PC-9 (cell line): ENCODE data around the gene PCDH8. TPM values are rescaled to one million over a fixed set of nuclear protein-coding genes. Genes with fewer than 3 reads are reported as not detected.

ENCODE experiments used
- BruUV-seq: library from RNA; stranded (reverse); fragments of 400-500 nt; replicated peaks from 2 replicates; lab custom pipeline; 2021; lab: Mats Ljungman, UMichigan
- CTCF ChIA-PET: fragments of 300-600 bp; sonication (Branson Sonifier 250); formaldehyde crosslinking; loops from one replicate; lab custom pipeline; 2022; ENCODE audit warnings: antibody characterized with exemption; lab: Charles Lee
- POLR2A ChIA-PET: fragments of 300-600 bp; sonication (Branson Sonifier 250); formaldehyde crosslinking; loops from one replicate; lab custom pipeline; 2022; ENCODE audit warnings: antibody characterized with exemption; ENCODE audit not compliant: unreplicated experiment; lab: Charles Lee
- DNase-seq, 2 experiments: peaks; one replicate each; pipeline versions ENCODE4 v3.0.0 to v3.0.0-alpha.2; 2015 to 2022; ENCODE audit warnings: mixed read lengths in 1 of 2
- H2AFZ ChIP-seq: fragments of 200-600 bp; sonication (generic); 2 replicates; pipeline ENCODE4 v1.8.1; 2017; ENCODE audit warnings: antibody characterized with exemption
- H3F3A ChIP-seq: fragments of 200-600 bp; sonication (generic); 2 replicates; pipeline ENCODE4 v1.8.1; 2017; ENCODE audit warnings: antibody characterized with exemption, mild to moderate bottlenecking, low read depth; ENCODE audit not compliant: insufficient read depth
- H3K27ac ChIP-seq: fragments of 200-600 bp; sonication (generic); 2 replicates; pipeline ENCODE4 v1.6.1; 2016; ENCODE audit warnings: mixed run types
- H3K27me3 ChIP-seq: fragments of 200-600 bp; sonication (generic); 2 replicates; pipeline ENCODE4 v1.6.1; 2016; ENCODE audit warnings: low read depth, mixed run types; ENCODE audit not compliant: insufficient read depth
- H3K36me3 ChIP-seq: fragments of 200-600 bp; sonication (generic); 2 replicates; pipeline ENCODE4 v1.6.1; 2016; ENCODE audit warnings: low read depth, mixed run types
- H3K4me1 ChIP-seq: fragments of 200-600 bp; sonication (generic); replicated peaks from 2 replicates; pipeline ENCODE4 v1.6.1; 2016; ENCODE audit warnings: mixed run types; ENCODE audit not compliant: insufficient read depth
- H3K4me2 ChIP-seq: fragments of 200-600 bp; sonication (generic); 2 replicates; pipeline ENCODE4 v1.6.1; 2017; ENCODE audit warnings: mixed run types
- H3K4me3 ChIP-seq: fragments of 200-600 bp; sonication (generic); 2 replicates; pipeline ENCODE4 v1.6.1; 2016; ENCODE audit warnings: mixed run types
- H3K79me2 ChIP-seq: fragments of 200-600 bp; sonication (generic); 2 replicates; pipeline ENCODE4 v1.6.1; 2017; ENCODE audit warnings: low read depth, mixed run types
- H3K9me2 ChIP-seq: fragments of 200-600 bp; sonication (generic); 2 replicates; pipeline ENCODE4 v1.8.1; 2017; ENCODE audit warnings: mild to moderate bottlenecking; ENCODE audit not compliant: insufficient read depth
- H3K9me3 ChIP-seq: fragments of 200-600 bp; sonication (generic); 2 replicates; pipeline ENCODE4 v1.8.1; 2016; ENCODE audit warnings: low read depth; ENCODE audit not compliant: insufficient read depth
- H4K20me1 ChIP-seq: fragments of 200-600 bp; sonication (generic); 2 replicates; pipeline ENCODE4 v1.8.1; 2017; ENCODE audit not compliant: insufficient read depth
- EZH2 ChIP-seq: fragments of 200-600 bp; sonication (generic); IDR thresholded peaks from 2 replicates; pipeline ENCODE4 v1.8.0; 2017; ENCODE audit warnings: antibody characterized with exemption, low read depth
- intact Hi-C: fragments of 100-400 bp; cut with micrococcal nuclease; formaldehyde crosslinking; loops from one replicate; pipeline ENCODE4 v1.10.0; 2022; ENCODE audit not compliant: unreplicated experiment
- total RNA-seq: library from RNA; stranded (reverse); gene quantifications from 2 replicates; pipeline ENCODE4 v1.2.3, GENCODE V29; 2021
- TF ChIP-seq, protein P1 (sequence below): fragments of 200-600 bp; sonication (generic); conservative IDR thresholded peaks from 2 replicates; pipeline ENCODE4 v1.6.1; 2017; ENCODE audit warnings: mixed run types, antibody characterized with exemption, mild to moderate bottlenecking, moderate library complexity

The PCDH8 gene
- total RNA-seq, 1 experiment from 2014 or later = not detected

DNA sequence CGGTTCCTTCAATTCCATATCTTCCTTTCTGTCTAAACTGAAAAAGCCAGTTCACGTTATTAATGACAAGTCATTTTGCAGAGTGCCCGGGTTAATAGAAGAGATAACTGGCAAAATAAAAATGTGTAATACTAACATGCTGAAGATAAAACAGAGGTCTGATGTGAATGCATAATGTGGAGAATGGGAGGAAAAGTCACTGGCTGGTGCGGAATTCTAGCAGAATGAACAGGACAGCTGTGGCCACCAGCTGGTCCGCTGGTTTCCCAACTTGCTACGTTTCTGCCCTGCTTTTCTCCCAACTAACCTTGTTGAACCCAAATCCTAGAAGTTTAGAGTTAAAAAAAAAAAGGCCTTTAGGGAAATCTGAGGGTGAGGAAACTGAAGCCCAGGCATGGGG lies 42.4 kb downstream of the PCDH8 start:
- no peak for TF ChIP-seq EZH2
- TF ChIP-seq, protein P1, sequence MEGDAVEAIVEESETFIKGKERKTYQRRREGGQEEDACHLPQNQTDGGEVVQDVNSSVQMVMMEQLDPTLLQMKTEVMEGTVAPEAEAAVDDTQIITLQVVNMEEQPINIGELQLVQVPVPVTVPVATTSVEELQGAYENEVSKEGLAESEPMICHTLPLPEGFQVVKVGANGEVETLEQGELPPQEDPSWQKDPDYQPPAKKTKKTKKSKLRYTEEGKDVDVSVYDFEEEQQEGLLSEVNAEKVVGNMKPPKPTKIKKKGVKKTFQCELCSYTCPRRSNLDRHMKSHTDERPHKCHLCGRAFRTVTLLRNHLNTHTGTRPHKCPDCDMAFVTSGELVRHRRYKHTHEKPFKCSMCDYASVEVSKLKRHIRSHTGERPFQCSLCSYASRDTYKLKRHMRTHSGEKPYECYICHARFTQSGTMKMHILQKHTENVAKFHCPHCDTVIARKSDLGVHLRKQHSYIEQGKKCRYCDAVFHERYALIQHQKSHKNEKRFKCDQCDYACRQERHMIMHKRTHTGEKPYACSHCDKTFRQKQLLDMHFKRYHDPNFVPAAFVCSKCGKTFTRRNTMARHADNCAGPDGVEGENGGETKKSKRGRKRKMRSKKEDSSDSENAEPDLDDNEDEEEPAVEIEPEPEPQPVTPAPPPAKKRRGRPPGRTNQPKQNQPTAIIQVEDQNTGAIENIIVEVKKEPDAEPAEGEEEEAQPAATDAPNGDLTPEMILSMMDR = no peak
- BruUV-seq = no TSS peak
- Histone ChIP-seq H3K27me3 (peaks cover 42% of the 10 kb centered on the region), H3K36me3 (no peaks in the 10 kb centered on the region), H4K20me1 (no peaks in the 10 kb centered on the region), H3F3A (no peaks in the 10 kb centered on the region), H3K4me3 (no peak overlapping the region), H2AFZ (no peak overlapping the region), H3K4me2 (no peak overlapping the region), H3K79me2 (no peaks in the 10 kb centered on the region), H3K27ac (no peak overlapping the region), H3K9me3 (no peaks in the 10 kb centered on the region), H3K4me1 (no peaks in the 10 kb centered on the region), H3K9me2 (no peaks in the 10 kb centered on the region)
- intact Hi-C loops = no loop called here
- ChIA-PET CTCF (no interaction called here), POLR2A (no interaction called here)
- no peak for DNase-seq

DNA sequence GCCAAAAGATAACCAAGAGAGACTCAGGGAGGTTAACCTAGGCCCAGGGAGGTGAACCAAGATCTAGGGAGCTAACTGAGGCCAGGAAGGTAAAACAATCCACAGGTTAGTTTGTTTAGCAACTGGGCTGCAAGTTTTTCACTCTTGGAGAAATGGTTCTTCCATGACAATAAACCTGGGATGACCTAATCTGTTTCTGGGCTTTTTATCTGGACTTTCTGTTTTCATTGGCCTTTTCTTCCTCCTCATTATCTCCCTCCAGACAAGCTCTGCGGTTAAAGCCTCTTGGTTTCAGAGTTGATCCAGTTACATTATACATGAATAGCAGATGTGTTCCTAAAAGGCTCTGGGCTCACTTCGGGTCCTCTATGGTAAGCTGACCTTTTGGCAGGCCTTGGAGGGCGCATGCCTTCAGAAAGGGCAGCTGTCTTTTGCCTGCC lies 44.2 kb downstream of the PCDH8 start:
- Histone ChIP-seq H3K9me3 (no peaks in the 10 kb centered on the region), H3K27me3 (peaks cover 58% of the 10 kb centered on the region), H3K4me1 (no peaks in the 10 kb centered on the region), H3K27ac (no peak overlapping the region), H3K4me2 (no peak overlapping the region), H3K36me3 (no peaks in the 10 kb centered on the region), H3F3A (no peaks in the 10 kb centered on the region), H3K9me2 (no peaks in the 10 kb centered on the region), H2AFZ (no peak overlapping the region), H3K79me2 (no peaks in the 10 kb centered on the region), H3K4me3 (no peak overlapping the region), H4K20me1 (no peaks in the 10 kb centered on the region)
- BruUV-seq = no TSS peak
- CTCF ChIA-PET = no interaction called here
- TF ChIP-seq, protein P1 = no peak
- no peak for TF ChIP-seq EZH2
- no peak for DNase-seq
- intact Hi-C loops = no loop called here
- POLR2A ChIA-PET = no interaction called here

DNA sequence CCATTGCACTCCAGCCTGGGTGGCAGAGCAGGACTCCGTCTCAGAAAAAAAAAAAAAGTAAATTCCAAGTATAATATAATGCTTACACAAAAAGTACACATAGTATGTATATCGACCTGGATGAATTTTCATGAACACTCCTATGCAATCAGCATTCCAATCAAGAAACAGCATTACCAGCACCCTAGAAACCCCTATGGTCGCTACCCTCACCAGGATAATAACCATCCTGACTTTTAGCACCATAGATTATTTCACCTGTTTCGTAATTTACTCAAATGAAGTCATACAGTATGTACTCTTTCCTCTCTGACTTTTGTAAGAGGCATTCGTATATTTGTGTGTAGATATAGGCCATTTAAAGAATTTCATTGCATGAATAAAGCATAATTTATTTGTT lies 47.6 kb downstream of the PCDH8 start:
- intact Hi-C loops = no loop called here
- H3K79me2 ChIP-seq = no peaks in the 10 kb centered on the region
- no TSS peak for BruUV-seq
- peaks cover 83% of the 10 kb centered on the region for H3K27me3 ChIP-seq
- CTCF ChIA-PET = no interaction called here
- H4K20me1 ChIP-seq = no peaks in the 10 kb centered on the region
- H3K9me3 ChIP-seq = no peaks in the 10 kb centered on the region
- H2AFZ ChIP-seq = no peak overlapping the region
- H3K4me3 ChIP-seq = no peak overlapping the region
- no peak for DNase-seq
- H3F3A ChIP-seq = no peaks in the 10 kb centered on the region
- no peak overlapping the region for H3K4me2 ChIP-seq
- H3K36me3 ChIP-seq = no peaks in the 10 kb centered on the region
- no peaks in the 10 kb centered on the region for H3K9me2 ChIP-seq
- no peak for TF ChIP-seq EZH2
- TF ChIP-seq, protein P1 = no peak
- POLR2A ChIA-PET = no interaction called here
- no peak overlapping the region for H3K27ac ChIP-seq
- no peaks in the 10 kb centered on the region for H3K4me1 ChIP-seq
